SK-N-SH treated with all-trans-retinoic acid at 6 μM for 48 hours (cell line): Measurements from ENCODE around the gene TBCK.
"Not testable (repeated sequence)": the region's sequence is repeated elsewhere in the genome, so short reads cannot be mapped to it uniquely, and the experiment has no call there.

Source experiments
- ATAC-seq: fragments of 200-7000 bp; cut with Tn5 transposase; 3 replicates; pipeline ENCODE4 v1.9.1; 2020; ENCODE audit warnings: mild to moderate bottlenecking, moderate library complexity
- ARNTL ChIP-seq: fragments of 450-650 bp; formaldehyde crosslinking; IDR thresholded peaks from 2 replicates; pipeline ENCODE4 v1.5.0; 2020; ENCODE audit warnings: low read depth, mild to moderate bottlenecking, moderate library complexity, borderline replicate concordance
- BACH2 ChIP-seq: fragments of 250-450 bp; sonication (Bioruptor Pico); IDR thresholded peaks from 2 replicates; pipeline ENCODE4 v1.9.0; 2021; ENCODE audit warnings: mild to moderate bottlenecking, borderline replicate concordance
- CREB5 ChIP-seq: fragments of 250-450 bp; sonication (Bioruptor Pico); IDR thresholded peaks from 2 replicates; pipeline ENCODE4 v1.5.1; 2020; ENCODE audit warnings: low read depth, mild to moderate bottlenecking, moderate library complexity
- CSDC2 ChIP-seq: fragments of 250-450 bp; sonication (Bioruptor Pico); IDR thresholded peaks from 2 replicates; pipeline ENCODE4 v1.5.0; 2020; ENCODE audit warnings: mild to moderate bottlenecking, moderate library complexity
- CSRNP3 ChIP-seq: fragments of 250-450 bp; sonication (Bioruptor Pico); IDR thresholded peaks from 2 replicates; pipeline ENCODE4 v1.5.1; 2021; ENCODE audit warnings: mild to moderate bottlenecking, moderate library complexity
- ESRRG ChIP-seq: fragments of 250-450 bp; sonication (Bioruptor Pico); IDR thresholded peaks from 2 replicates; pipeline ENCODE4 v1.6.1; 2021; ENCODE audit warnings: mild to moderate bottlenecking
- GLIS3 ChIP-seq: fragments of 250-450 bp; sonication (Bioruptor Pico); IDR thresholded peaks from 2 replicates; pipeline ENCODE4 v1.5.0; 2020; ENCODE audit warnings: mild to moderate bottlenecking, moderate library complexity
- ISL1 ChIP-seq: fragments of 250-450 bp; sonication (Bioruptor Pico); IDR thresholded peaks from 2 replicates; pipeline ENCODE4 v2.1.2; 2022; ENCODE audit warnings: mild to moderate bottlenecking, moderate library complexity
- PATZ1 ChIP-seq: fragments of 250-450 bp; sonication (Bioruptor Pico); IDR thresholded peaks from 2 replicates; pipeline ENCODE4 v1.8.0; 2020; ENCODE audit warnings: mild to moderate bottlenecking, moderate library complexity, borderline replicate concordance
- POU6F1 ChIP-seq: fragments of 250-450 bp; sonication (Bioruptor Pico); IDR thresholded peaks from 2 replicates; pipeline ENCODE4 v1.8.0; 2021; ENCODE audit warnings: low read depth, mild to moderate bottlenecking, moderate library complexity, borderline replicate concordance
- PPARA ChIP-seq: fragments of 250-450 bp; sonication (Bioruptor Pico); IDR thresholded peaks from 2 replicates; pipeline ENCODE4 v1.5.0; 2020; ENCODE audit warnings: mild to moderate bottlenecking, borderline replicate concordance
- RARB ChIP-seq: fragments of 250-450 bp; sonication (Bioruptor Pico); IDR thresholded peaks from 2 replicates; pipeline ENCODE4 v1.8.0; 2021; ENCODE audit warnings: mild to moderate bottlenecking, moderate library complexity
- SNAI2 ChIP-seq: fragments of 250-450 bp; sonication (Bioruptor Pico); IDR thresholded peaks from 2 replicates; pipeline ENCODE4 v1.5.0; 2020; ENCODE audit warnings: mild to moderate bottlenecking, moderate library complexity
- TCF4 ChIP-seq: fragments of 250-450 bp; sonication (Bioruptor Pico); IDR thresholded peaks from 2 replicates; pipeline ENCODE4 v1.8.0; 2021; ENCODE audit warnings: mild to moderate bottlenecking, moderate library complexity, borderline replicate concordance
- TOX ChIP-seq: fragments of 250-450 bp; sonication (Bioruptor Pico); IDR thresholded peaks from 2 replicates; pipeline ENCODE4 v1.8.0; 2021; ENCODE audit warnings: mild to moderate bottlenecking, moderate library complexity, borderline replicate concordance
- TSHZ2 ChIP-seq: fragments of 250-450 bp; sonication (Bioruptor Pico); IDR thresholded peaks from 2 replicates; pipeline ENCODE4 v1.5.0; 2020; ENCODE audit warnings: mild to moderate bottlenecking, moderate library complexity
- ZC3H10 ChIP-seq: fragments of 250-450 bp; sonication (Bioruptor Pico); IDR thresholded peaks from 2 replicates; pipeline ENCODE4 v1.5.1; 2021; ENCODE audit warnings: mild to moderate bottlenecking, moderate library complexity
- ZFP3 ChIP-seq: fragments of 250-450 bp; sonication (Bioruptor Pico); IDR thresholded peaks from 2 replicates; pipeline ENCODE4 v1.5.0; 2020; ENCODE audit warnings: mild to moderate bottlenecking, moderate library complexity
- ZFP30 ChIP-seq: fragments of 450-650 bp; formaldehyde crosslinking; IDR thresholded peaks from 2 replicates; pipeline ENCODE4 v1.5.0; 2022; ENCODE audit warnings: mild to moderate bottlenecking, moderate library complexity
- ZNF565 ChIP-seq: fragments of 450-650 bp; formaldehyde crosslinking; conservative IDR thresholded peaks from 2 replicates; pipeline ENCODE4 v1.5.0; 2020; ENCODE audit warnings: low read depth, mild to moderate bottlenecking, moderate library complexity
- ZNF8 ChIP-seq: fragments of 450-650 bp; formaldehyde crosslinking; IDR thresholded peaks from 2 replicates; pipeline ENCODE4 v1.5.0; 2020; ENCODE audit warnings: mild to moderate bottlenecking, moderate library complexity

Gene TBCK

GRCh38 chr4:106132045-106132444, 184.0 kb downstream of the TBCK start:
- no peak for ATAC-seq
- TF ChIP-seq SNAI2 (CRISPR knock-in tag) (no peak), ZFP3 (CRISPR knock-in tag) (no peak), TOX (CRISPR knock-in tag) (no peak), ARNTL (CRISPR knock-in tag) (no peak), PATZ1 (no peak), ISL1 (CRISPR knock-in tag) (no peak), CSDC2 (CRISPR knock-in tag) (no peak), RARB (no peak), ZNF8 (CRISPR knock-in tag) (no peak), TCF4 (CRISPR knock-in tag) (no peak), BACH2 (no peak), POU6F1 (no peak), ZFP30 (CRISPR knock-in tag) (no peak), CSRNP3 (CRISPR knock-in tag) (no peak), ZC3H10 (CRISPR knock-in tag) (no peak), CREB5 (no peak), PPARA (CRISPR knock-in tag) (no peak)

GRCh38 chr4:106126062-106126461, 189.9 kb downstream of the TBCK start:
- TF ChIP-seq PPARA (CRISPR knock-in tag) (no peak), ARNTL (CRISPR knock-in tag) (no peak), ZC3H10 (CRISPR knock-in tag) (no peak), TCF4 (CRISPR knock-in tag) (no peak), TSHZ2 (CRISPR knock-in tag) (no peak), CREB5 (no peak), ZFP3 (CRISPR knock-in tag) (no peak), ZNF565 (CRISPR knock-in tag) (no peak), POU6F1 (no peak), PATZ1 (no peak), CSDC2 (CRISPR knock-in tag) (no peak), GLIS3 (no peak), BACH2 (no peak), ESRRG (CRISPR knock-in tag) (no peak), RARB (no peak), ZFP30 (CRISPR knock-in tag) (no peak), CSRNP3 (CRISPR knock-in tag) (no peak)
- ATAC-seq, result no peak

- not testable (repeated sequence) for ATAC-seq
Measured at GRCh38 chr4:106119949-106120555, 196.0 kb downstream of the TBCK start.
